GM11168 (cell line): Measurements from ENCODE around the gene STOML2.
"Not testable (repeated sequence)": the region's sequence is repeated elsewhere in the genome, so short reads cannot be mapped to it uniquely, and the experiment has no call there.

ENCODE experiments used
- in situ Hi-C: fragments of 300-500 bp; cut with MboI; formaldehyde crosslinking; loops from one replicate; pipeline ENCODE4 v1.12.0; 2022; ENCODE audit warnings: low sequenced_read_pairs; ENCODE audit not compliant: unreplicated experiment

The STOML2 gene

DNA sequence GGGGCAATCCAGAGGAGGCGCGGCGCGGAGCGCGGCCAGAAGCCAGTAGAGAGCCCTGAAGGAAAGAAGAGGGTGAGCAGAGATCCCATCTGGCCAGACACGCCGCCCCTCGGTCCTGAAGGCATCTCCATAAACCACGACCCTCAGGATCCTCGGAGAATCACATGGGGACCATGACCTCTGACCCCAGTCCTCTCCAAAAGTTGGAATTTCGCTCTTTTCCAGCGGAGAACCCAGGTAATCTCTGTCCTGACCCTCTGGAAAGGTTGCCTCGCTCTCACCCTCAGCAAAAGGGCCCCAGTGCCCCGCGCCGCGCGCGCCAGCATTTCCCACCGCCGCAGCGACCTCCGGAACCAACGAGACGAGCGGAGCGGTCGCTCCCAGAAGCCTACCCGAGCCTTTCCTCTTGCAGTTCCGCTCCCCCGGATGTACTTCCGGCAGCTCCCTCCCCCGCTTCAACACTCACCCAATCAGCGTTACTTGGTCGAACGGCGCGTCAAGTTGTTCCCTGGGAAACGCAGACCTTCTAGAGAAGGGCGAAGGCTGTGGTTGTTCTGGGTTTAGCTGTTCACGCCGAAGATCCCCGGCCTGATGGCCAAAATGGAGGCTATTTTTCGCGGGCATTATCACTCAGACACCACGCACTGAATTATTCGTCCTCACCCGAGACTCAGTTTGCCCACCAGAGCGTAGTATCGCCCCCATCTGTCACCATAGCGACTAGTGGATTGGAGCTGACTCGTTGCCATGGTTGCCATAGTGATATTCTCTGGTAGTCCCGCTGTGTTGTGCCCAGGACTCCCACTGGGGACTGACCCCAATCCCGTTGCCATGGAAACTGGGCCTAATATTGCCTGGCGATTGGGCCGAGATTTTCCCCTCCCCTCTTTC, at the start of gene STOML2:
Gene STOML2 (minus strand): TSS at position 363 of the 891 bp plus-strand sequence. CDS start 37 bp downstream, at position 326.
- in situ Hi-C loops, result no loop called here

- in situ Hi-C loops, result not testable (repeated sequence)
These were observed 45.1 kb upstream of the STOML2 start for GRCh38 chr9:35147941-35148563.

DNA sequence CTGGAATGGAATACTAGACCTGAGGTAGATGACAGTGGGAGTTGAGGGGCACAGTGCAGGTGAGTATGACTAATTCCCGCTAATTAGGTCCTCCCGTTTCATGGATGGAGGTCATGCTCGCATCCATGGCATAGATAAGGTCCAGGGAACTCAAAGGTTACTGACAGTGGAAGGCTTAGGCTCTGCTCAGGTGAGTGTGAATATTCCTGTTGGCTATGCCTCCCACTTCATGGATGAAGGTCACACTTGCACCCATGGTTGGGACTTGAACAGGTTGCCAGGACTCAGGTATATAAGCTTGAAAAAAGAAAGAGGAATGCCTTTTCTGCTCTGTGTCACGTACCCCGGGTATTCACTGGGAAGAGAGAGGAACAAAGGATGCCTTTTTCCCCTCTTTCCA, 39.1 kb upstream of the STOML2 start:
- in situ Hi-C loops, result no loop called here

- in situ Hi-C loops, result no loop called here
These were observed 37.2 kb upstream of the STOML2 start for GRCh38 chr9:35140093-35140492.

DNA sequence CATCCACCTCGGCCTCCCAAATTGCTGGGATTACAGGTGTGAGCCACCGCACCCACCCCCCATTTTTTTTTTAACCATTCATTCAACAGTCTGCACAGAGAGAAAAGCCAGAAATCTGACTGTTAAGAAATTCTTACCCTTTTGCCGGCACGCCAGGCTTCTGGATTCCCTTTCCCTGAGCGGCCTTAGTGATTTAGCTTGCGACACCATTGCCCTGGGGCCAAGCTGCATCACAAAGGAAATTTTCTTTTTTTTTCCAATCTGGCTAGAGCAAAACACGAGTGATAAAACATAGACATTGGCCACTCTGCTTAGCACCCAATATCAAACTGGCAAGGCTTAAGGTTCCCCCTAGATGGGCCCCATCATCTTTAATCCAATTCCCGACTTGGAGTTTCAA, 33.9 kb upstream of the STOML2 start:
- in situ Hi-C loops, result no loop called here

GRCh38 chr9:35135988-35136387, 33.1 kb upstream of the STOML2 start:
- in situ Hi-C loops, result no loop called here

- in situ Hi-C loops, result no loop called here
These were observed 32.0 kb upstream of the STOML2 start for GRCh38 chr9:35134920-35135319.

- in situ Hi-C loops, result loop anchor here (10.0 kb wide), 1 partner anchor 148 kb away; no protein-coding TSS in a partner anchor
These were observed 14.1 kb upstream of the STOML2 start for GRCh38 chr9:35116898-35117551.

GRCh38 chr9:35116539-35116897, 13.6 kb upstream of the STOML2 start:
- in situ Hi-C loops, result loop anchor here (10.0 kb wide), 1 partner anchor 148 kb away; no protein-coding TSS in a partner anchor

GRCh38 chr9:35115680-35116538, 13.0 kb upstream of the STOML2 start, which contains the start of gene ATOSB:
ATOSB (minus strand) TSS chr9:35115862; CDS start chr9:35108274, 7,588 bp downstream.
- in situ Hi-C loops, result loop anchor here (10.0 kb wide), 1 partner anchor 149 kb away; no protein-coding TSS in a partner anchor

DNA sequence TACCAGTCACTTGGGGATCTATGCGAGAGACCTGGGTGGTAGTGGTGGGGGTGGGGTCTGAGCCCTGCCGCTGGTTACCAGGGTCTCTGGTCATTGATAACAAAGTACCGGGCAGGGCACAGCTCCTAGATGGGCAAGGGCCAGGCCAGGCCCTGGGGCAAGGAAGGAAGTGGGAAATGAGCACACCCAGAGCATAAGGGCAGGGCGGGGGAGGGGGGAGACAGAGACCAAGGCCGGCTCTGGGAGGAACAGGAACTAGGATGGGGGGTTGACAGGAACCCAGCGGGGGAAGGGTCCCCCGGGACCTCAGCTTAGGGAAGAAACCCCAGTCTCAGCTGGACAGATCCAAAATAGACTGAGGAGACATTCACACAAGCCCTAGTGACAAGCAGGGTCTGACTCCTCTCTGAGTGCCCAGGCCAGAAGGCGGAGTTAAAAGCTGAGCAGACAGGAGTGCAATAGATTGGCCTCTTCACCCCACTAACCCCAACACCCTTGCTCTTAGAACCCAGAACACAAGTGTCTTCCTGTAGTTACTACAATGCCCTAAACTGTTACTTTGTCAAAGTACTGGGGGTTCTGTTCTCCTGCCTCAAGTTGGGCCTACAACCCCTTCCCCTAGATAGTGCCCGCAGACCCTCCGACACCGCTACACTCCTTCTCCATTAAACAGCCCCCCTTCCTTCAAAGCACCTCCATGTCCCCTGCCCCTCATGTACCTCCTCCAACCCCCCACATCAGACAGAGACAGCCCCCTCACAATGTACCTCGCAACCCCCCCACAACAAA, 12.1 kb upstream of the STOML2 start:
- in situ Hi-C loops, result loop anchor here (10.0 kb wide), 1 partner anchor 150 kb away; no protein-coding TSS in a partner anchor

DNA sequence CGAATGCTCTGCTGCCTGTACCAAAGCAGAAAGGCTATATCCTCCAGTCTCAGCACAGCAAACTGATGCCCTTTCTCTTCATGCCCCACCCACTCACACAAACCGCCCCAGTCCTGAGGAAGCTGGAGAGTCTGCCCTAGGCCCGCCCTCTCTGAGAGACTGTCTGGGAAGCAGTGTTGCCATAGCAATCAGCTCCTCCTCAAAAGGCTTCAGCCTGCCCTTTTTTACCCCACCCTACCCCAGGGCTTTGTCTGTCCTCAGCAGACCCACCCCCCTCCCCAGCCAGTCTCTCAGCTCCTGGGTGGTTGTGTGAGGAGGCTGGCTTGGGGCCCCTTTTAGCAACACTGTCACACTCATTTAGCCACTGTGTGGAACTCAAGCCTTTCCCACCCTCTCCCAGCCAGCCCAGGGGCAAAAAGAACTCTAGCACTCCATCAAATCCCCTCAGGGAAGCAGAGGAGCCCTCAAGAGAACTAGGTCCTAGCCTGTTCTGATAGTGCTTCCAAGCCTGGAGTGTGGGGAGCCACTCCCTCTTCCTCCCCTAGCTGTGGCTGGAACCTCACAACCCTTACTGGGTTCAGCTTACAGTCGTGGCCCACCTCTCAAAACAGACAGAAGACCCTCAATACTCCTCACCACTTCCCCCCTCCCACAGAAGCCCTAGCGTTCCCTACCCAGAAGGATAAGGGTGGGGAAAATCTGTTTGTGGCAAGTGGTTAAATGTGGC, 11.3 kb upstream of the STOML2 start:
- in situ Hi-C loops, result loop anchor here (10.0 kb wide), 1 partner anchor 151 kb away; no protein-coding TSS in a partner anchor

GRCh38 chr9:35112257-35113020, 9.5 kb upstream of the STOML2 start:
- in situ Hi-C loops, result loop anchor here (10.0 kb wide), 1 partner anchor 152 kb away; no protein-coding TSS in a partner anchor

DNA sequence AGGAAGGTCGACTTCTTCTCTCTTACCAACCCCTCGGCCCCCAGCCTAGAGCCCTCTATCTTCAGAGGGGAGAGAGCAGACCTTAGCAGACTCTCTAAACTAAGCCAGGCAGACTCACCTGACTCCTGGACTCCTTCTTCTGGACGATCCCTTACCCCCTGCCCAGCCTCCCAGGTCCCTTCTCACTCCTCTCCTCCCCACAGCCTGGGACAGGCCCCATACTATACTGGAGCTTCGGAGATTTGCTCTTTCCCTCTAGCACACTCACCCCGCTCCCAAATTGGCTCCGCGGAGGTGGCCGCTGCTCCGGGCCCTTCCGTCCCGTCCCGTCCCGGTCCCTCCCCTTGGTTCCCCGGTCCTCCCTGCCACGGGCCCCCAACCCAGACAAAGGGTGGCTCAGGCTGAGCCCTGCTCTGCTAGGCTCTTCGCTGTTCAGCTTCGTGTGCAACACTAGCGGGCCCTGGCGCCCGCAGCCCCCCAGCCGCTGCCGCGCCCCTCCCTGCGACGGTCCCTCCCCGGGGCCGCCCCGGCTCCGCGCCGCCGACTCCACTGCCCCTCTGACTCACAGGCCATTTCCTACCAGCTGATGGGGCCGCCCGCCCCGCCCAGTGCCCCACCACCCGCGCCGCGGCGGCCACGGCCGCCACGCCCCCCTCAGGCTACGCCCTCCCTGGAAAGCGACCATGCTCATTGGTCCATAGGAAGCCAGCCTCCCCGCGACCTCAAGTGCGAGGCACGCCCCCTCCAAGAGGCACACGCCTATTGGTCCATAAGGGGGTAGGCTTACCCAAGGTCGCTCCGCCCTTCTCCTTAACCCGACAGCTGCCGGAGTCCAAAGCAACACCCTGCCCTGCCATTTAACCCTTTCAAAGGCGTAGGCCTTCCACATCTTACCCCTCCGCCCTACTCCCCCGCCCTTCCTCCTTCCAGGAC, 8.3 kb upstream of the STOML2 start:
- in situ Hi-C loops, result loop anchor here (10.0 kb wide), 1 partner anchor 154 kb away; no protein-coding TSS in a partner anchor

DNA sequence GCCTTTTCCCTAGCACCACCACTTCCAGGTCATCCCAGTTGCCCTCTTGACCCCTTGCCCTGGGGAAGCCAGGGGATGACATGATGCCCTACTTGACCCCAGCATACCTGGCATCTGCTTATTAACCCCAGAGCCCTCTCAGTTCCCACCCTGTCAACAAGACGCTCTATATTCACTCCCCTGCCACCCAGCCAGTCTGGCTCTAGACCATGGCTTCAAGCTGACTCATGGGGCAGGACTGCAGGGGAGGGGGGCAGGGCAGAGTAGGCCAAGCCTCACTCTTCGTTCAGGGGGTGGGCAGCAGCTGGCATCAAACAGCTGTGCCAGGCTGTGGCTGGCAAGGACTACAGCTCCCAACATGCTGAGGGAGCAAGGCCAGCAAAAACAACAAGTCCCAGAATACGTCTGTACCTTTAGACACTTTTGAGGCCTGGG, 7.4 kb upstream of the STOML2 start:
- in situ Hi-C loops, result loop anchor here (10.0 kb wide), 1 partner anchor 154 kb away; no protein-coding TSS in a partner anchor

DNA sequence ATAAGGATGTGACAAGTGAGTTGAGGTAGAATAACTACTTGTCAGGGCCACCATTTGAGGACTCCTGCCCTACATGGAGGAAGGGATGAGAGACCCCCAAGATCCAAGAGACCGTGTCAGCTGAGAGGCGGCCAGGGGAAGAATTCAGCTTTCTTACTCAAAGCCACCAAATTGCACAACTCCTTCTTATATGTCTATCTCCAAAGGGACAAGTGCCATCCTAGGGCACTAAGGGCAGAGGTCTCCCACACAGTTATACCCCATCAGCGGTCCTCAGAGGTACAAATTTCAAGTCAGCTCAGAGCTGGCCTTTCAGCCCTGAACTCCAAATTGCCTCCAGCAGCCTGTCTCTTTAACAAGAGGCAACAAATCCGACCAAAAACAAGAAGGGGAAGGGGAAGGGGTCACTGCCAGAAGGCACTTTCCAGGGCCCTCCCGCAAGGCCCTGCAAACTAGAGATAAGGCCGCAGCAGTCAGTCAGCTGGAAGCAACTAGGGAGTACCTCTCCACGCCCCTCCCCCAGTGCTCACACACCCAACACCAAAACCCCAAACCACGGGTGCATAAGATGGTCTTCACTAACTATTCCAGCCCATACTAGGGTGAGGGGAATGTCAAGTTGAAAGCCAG, 6.1 kb upstream of the STOML2 start:
- in situ Hi-C loops, result no loop called here
